NT2/D1 (cell line): ENCODE measurements around the gene RAB31.

Source experiments
- DNase-seq: peaks from one replicate; pipeline ENCODE4 v3.0.0-alpha.2; 2011; ENCODE audit warnings: low read depth, low spot score
- H3K27me3 ChIP-seq: 2 replicates; pipeline ENCODE4 v1.6.0; 2011; ENCODE audit warnings: mild to moderate bottlenecking; ENCODE audit not compliant: insufficient read length, insufficient read depth
- H3K36me3 ChIP-seq: 2 replicates; pipeline ENCODE4 v1.6.1; 2011; ENCODE audit warnings: mild to moderate bottlenecking, low read length, mixed read lengths; ENCODE audit not compliant: insufficient read depth, insufficient read length
- H3K4me1 ChIP-seq: 2 replicates; pipeline ENCODE4 v1.5.1; 2011; ENCODE audit not compliant: insufficient read depth, insufficient read length
- H3K4me3 ChIP-seq: 2 replicates; pipeline ENCODE4 v1.5.1; 2011; ENCODE audit warnings: low read depth; ENCODE audit not compliant: insufficient read length
- H3K9ac ChIP-seq: 2 replicates; pipeline ENCODE4 v1.6.0; 2011; ENCODE audit warnings: low read depth; ENCODE audit not compliant: insufficient read length
- H3K9me3 ChIP-seq: 2 replicates; pipeline ENCODE4 v1.5.1; 2011; ENCODE audit warnings: mild to moderate bottlenecking, low read length; ENCODE audit not compliant: insufficient read depth
- SUZ12 ChIP-seq: IDR thresholded peaks from 2 replicates; pipeline ENCODE4 v1.6.1; 2011; ENCODE audit not compliant: insufficient read length, insufficient read depth; ENCODE audit errors: extremely low read depth
- YY1 ChIP-seq: IDR thresholded peaks from 2 replicates; pipeline ENCODE4 v1.6.1; 2011; ENCODE audit not compliant: insufficient read length, insufficient read depth
- ZNF274 ChIP-seq: IDR thresholded peaks from 2 replicates; pipeline ENCODE4 v1.6.1; 2011; ENCODE audit warnings: mild to moderate bottlenecking, low read depth, low read length

RAB31 gene

DNA sequence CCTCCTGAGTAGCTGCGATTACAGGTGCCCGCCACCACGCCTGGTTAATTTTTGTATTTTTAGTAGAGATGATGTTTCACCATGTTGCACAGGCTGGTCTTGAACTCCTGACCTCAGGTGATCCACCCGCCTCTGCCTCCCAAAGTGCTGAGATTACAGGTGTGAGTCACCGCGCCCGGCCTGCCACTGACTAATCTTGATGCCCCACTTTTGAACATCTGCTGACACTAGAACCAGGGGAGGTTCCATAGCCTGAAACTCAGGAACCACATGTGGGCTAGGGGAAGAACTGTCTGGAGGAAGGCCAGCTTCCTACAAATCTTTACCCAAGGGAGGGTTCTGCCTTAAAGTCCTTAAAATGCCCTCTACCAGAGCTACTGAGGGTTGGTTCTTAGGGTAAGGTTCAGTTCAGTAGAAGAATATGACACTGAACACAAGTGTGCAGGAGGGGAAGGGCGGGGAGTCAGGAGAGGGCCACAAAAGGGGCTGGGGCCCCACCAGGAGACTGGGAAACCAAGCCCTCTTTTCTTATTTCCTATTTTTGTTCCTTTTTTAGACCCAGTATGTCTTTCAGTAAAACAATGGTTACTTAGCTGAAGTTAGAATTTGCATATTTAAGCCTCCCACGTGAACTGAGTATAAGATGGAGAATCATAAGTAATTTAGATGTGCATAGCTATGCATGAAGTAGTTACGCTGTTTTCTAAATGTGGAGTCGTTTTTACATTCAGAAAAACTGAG lies 6.3 kb upstream of the RAB31 start:
- Histone ChIP-seq H3K4me3 (no peak overlapping the region), H3K4me1 (no peaks in the 10 kb centered on the region), H3K36me3 (no peaks in the 10 kb centered on the region), H3K27me3 (no peaks in the 10 kb centered on the region), H3K9ac (no peak overlapping the region), H3K9me3 (no peaks in the 10 kb centered on the region)
- DNase-seq = no peak
- TF ChIP-seq SUZ12 = no peak
- no peak for TF ChIP-seq ZNF274
- no peak for TF ChIP-seq YY1

DNA sequence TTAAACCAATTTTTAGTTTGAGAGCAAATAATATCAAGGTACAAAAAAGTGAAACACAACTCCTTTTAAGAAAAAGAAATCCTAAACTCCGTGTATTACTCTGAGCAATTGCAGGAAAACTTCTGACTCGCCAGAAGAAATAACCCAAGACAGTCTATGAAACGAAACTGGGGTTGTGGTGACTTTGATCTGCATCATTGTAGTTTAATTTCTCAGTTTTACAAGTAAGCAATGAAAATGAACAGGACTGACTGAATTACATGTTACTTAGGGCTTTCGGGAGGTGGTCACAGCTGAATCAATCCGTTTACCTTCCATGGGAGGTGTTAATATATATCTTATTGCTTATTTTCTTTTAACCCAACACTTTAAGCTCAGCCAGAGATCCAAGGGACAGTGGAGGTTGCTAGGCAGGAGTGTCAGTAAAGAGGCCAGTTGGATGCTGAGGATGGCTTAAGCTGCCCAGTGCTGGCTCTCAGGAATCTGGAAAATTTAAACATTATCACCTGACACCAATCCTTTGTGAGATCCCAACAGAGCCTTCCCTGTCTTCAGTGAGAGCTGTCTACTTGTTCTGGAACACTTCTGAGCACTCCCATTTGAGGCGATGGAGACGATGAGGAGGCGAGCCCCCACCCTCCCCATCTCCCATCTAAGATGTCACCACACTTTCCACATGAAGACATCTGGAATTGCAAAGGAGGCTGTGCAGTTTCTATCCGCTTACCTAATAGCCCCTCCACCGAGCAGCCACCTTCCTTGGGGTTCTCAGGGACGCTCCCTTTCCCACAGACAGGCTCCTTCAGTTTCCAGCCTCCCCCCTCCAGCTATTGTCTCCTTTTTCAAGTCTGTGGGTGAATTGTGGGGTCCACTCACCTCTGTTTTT lies 3.6 kb upstream of the RAB31 start:
- no peak overlapping the region for H3K9ac ChIP-seq
- H3K36me3 ChIP-seq = no peaks in the 10 kb centered on the region
- no peak overlapping the region for H3K4me3 ChIP-seq
- no peaks in the 10 kb centered on the region for H3K9me3 ChIP-seq
- peaks cover 10% of the 10 kb centered on the region for H3K27me3 ChIP-seq
- no peaks in the 10 kb centered on the region for H3K4me1 ChIP-seq
- no peak for TF ChIP-seq SUZ12
- no peak for TF ChIP-seq ZNF274
- no peak for TF ChIP-seq YY1
- no peak for DNase-seq

DNA sequence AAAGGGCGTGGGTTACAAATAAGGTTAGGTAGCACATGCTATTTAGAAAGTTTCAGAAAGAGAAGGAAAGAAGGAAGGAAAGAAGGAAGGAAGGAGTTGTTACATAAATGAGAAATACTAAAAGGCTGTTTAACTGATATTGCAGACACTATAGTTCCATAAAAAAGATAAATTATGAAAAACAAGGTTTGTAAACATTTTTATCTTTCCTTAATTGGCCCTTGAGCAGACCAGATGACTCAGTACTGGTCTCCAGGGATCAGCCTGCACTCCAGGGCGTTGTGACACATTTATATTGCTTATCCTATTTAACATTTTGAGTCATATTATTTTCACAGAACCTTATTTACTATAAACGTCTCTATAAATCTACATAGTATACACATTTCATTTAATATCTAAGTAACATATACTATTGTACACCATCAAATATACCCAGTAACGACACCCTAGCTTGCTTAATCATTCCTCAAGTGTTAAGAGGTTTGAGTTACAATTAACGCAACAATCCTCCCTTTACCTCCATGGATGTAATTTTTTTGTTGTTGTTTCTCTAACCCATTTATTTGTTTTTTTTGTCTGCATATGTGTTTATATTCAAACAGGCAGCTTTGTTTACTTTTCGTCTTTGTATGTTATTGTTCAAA lies 2.8 kb upstream of the RAB31 start:
- Histone ChIP-seq H3K36me3 (peaks cover 4% of the 10 kb centered on the region), H3K9me3 (no peaks in the 10 kb centered on the region), H3K4me3 (no peak overlapping the region), H3K9ac (no peak overlapping the region), H3K4me1 (no peaks in the 10 kb centered on the region), H3K27me3 (peaks cover 19% of the 10 kb centered on the region)
- DNase-seq = no peak
- TF ChIP-seq YY1 = no peak
- no peak for TF ChIP-seq SUZ12
- TF ChIP-seq ZNF274 = no peak

DNA sequence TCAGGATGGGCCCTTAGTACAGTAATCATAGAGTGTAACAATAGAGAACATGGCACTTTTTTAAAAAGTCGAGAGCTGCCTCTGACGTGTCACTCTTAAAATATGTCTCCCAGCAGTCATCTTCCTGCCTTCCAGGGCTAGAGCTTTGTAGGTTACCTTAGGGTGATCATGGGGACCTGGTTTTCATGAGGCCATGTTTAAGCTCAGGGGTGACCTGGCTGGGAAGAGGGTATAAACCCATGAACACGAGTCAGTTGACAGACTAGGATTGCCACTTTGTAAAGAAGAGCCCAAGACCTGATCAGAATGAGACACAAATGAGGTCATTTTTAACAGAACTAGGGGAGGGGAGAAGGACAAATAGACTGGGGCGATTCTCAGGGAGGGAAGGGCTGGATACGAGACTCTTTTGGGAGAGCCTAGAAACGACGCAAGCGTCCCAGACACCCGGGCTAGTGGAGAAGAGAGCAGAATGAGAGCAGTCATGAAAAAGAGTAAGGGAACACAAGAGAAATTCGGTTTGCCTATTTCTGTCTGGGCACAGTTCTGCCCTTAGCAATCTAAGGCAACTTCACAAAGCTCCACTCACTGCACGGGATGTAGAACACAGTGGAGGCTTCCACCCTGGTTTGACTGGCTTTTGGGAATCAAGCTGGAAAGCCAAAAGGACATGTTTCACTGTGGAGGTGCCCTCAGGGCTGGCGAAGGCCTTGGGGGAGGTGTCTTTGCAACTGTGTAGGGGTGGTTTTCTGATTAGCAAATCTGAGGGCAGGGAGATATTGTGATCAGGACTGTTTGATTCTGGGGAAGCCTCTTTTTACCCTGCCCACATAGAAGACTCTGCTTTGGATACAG lies 1.8 kb upstream of the RAB31 start:
- H3K9ac ChIP-seq = no peak overlapping the region
- no peak for DNase-seq
- H3K4me3 ChIP-seq = no peak overlapping the region
- TF ChIP-seq SUZ12 (no peak), YY1 (no peak), ZNF274 (no peak)
- H3K36me3 ChIP-seq = peaks cover 8% of the 10 kb centered on the region
- peaks cover 19% of the 10 kb centered on the region for H3K27me3 ChIP-seq
- no peaks in the 10 kb centered on the region for H3K9me3 ChIP-seq
- no peaks in the 10 kb centered on the region for H3K4me1 ChIP-seq

DNA sequence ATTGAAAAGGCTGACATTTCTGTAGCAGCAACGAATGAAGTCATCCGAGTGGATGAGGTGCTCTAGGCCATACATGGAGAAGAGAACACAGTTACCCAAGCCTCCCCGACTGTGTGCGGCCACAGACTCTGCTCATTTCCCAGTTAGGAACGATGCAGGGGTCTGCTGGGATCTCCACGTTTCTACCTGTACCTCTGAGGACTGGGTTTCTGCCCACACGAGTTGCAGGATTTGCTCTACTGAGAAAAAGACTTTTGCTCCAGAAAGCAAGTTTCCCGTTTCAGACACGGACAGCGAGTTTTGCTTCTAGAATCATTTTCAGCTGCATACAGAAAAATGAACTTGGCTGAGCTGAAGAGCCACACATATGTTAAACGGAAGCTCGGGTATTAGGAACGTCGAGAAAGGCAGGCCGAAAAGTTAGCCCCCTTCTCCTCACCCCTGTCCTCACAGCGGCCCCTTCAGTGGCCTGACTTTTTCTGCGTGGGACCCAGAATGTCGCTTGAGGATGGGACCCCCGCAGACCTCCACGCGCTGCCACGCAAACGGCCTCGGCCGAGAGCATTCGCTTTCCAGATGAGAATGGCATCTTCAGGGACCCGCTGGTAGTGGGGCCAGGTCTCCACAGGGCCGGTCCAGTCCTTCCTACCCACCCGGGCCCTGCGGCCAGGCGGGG lies 582 bp upstream of the RAB31 start:
- peak overlapping the region; percentile 76 for H3K9ac ChIP-seq
- H3K36me3 ChIP-seq = peaks cover 11% of the 10 kb centered on the region
- no peaks in the 10 kb centered on the region for H3K4me1 ChIP-seq
- no peak for TF ChIP-seq YY1
- TF ChIP-seq SUZ12 = no peak
- no peak for TF ChIP-seq ZNF274
- DNase-seq = no peak
- peaks cover 19% of the 10 kb centered on the region for H3K27me3 ChIP-seq
- no peaks in the 10 kb centered on the region for H3K9me3 ChIP-seq
- peak overlapping the region; percentile 65 for H3K4me3 ChIP-seq
